HepG2 (cell line): ENCODE measurements around the gene KAT7. TPM values are rescaled to one million over a fixed set of nuclear protein-coding genes. Genes with fewer than 3 reads are reported as not detected.

ENCODE experiments used
- ATAC-seq: fragments of 200-7000 bp; cut with Tn5 transposase; 3 replicates; pipeline ENCODE4 v1.9.1; 2020; ENCODE audit warnings: mild to moderate bottlenecking, moderate library complexity
- BruUV-seq: library from RNA; stranded (reverse); fragments of 400-500 nt; replicated peaks from 2 replicates; lab custom pipeline; 2021; lab: Mats Ljungman, UMichigan
- CTCF ChIA-PET: fragments of 300-600 bp; formaldehyde crosslinking; extraction: SDS; loops from one replicate; lab custom pipeline; 2021; ENCODE audit warnings: low total read pairs, inconsistent platforms, low intra/inter-chr PET ratio; lab: Yijun Ruan, JAX
- POLR2A ChIA-PET: fragments of 350-600 bp; sonication (Branson Sonifier 250); formaldehyde crosslinking; loops from one replicate; lab custom pipeline; 2020; ENCODE audit warnings: antibody characterized with exemption, inconsistent platforms; lab: Yijun Ruan, JAX
- DNase-seq: peaks from one replicate; pipeline ENCODE4 v3.0.0-alpha.2; 2015; ENCODE audit warnings: low spot score
- FAIRE-seq: peaks from 3 replicates; lab custom pipeline; 2011; peaks lifted over from hg19 to GRCh38; lab: Jason Lieb, UNC
- H2AFZ ChIP-seq: one replicate; pipeline ENCODE4 v1.6.1; 2011; ENCODE audit warnings: low read length, inconsistent platforms
- H3K27ac ChIP-seq: fragments of 300-600 bp; 3 replicates; pipeline ENCODE4 v1.8.0; 2011; ENCODE audit warnings: mixed run types, mild to moderate bottlenecking, mixed read lengths, low read length, inconsistent platforms; ENCODE audit not compliant: insufficient read depth; ENCODE audit errors: extremely low read length
- H3K27me3 ChIP-seq, 2 experiments: fragments of 200-600 bp in 1 of 2; 2 replicates in 1 of 2; 3 replicates in 1 of 2; pipeline versions ENCODE4 v1.6.0 to v1.8.0; 2011; ENCODE audit warnings: low read length in 2 of 2, mild to moderate bottlenecking in 2 of 2, moderate library complexity in 2 of 2, inconsistent platforms in 1 of 2; ENCODE audit not compliant: insufficient read depth in 2 of 2, control insufficient read depth in 1 of 2
- H3K36me3 ChIP-seq, 2 experiments: fragments of 200-600 bp in 1 of 2; replicated peaks in 1 of 2; 2 replicates in 1 of 2; 3 replicates in 1 of 2; pipeline versions ENCODE4 v1.5.1 to v1.8.0; 2011; ENCODE audit warnings: low read length in 2 of 2, inconsistent platforms in 1 of 2; ENCODE audit not compliant: insufficient read depth in 2 of 2, control insufficient read depth in 1 of 2
- H3K4me1 ChIP-seq: 2 replicates; pipeline ENCODE4 v1.5.1; 2012; ENCODE audit warnings: low read length, inconsistent platforms; ENCODE audit not compliant: insufficient read depth
- H3K4me2 ChIP-seq: 2 replicates; pipeline ENCODE4 v1.6.0; 2011; ENCODE audit warnings: low read depth, low read length, inconsistent platforms
- H3K4me3 ChIP-seq, 3 experiments: fragments of 200-600 bp in 1 of 3; sonication (generic), shearing (Covaris generic) in 1 of 3; replicated peaks in 1 of 3; 2 replicates each; pipeline ENCODE4 v1.5.1; 2011 to 2016; ENCODE audit warnings: low read length in 3 of 3, inconsistent platforms in 2 of 3, low read depth in 2 of 3, mild to moderate bottlenecking in 2 of 3, control low read depth in 1 of 3, mixed read lengths in 1 of 3; ENCODE audit not compliant: insufficient read depth in 1 of 3
- H3K79me2 ChIP-seq: one replicate; pipeline ENCODE4 v1.6.1; 2011; ENCODE audit warnings: low read length, inconsistent platforms; ENCODE audit not compliant: insufficient read depth
- H3K9ac ChIP-seq: 2 replicates; pipeline ENCODE4 v1.6.0; 2011; ENCODE audit warnings: mild to moderate bottlenecking, low read depth, low read length, inconsistent platforms; ENCODE audit not compliant: insufficient read depth
- H3K9me3 ChIP-seq: 2 replicates; pipeline ENCODE4 v1.5.1; 2012; ENCODE audit warnings: mild to moderate bottlenecking, low read length
- H4K20me1 ChIP-seq: 2 replicates; pipeline ENCODE4 v1.6.0; 2011; ENCODE audit warnings: inconsistent platforms, mild to moderate bottlenecking, low read length, moderate library complexity; ENCODE audit not compliant: insufficient read depth
- ASH2L ChIP-seq: fragments of 300-600, 200-600 bp; sonication (generic); IDR thresholded peaks from 2 replicates; pipeline ENCODE4 v1.7.0; 2017; ENCODE audit warnings: low read depth, mild to moderate bottlenecking, moderate library complexity, mixed read lengths, low read length; ENCODE audit not compliant: insufficient read length
- CENPBD1 ChIP-seq: sonication (generic); formaldehyde crosslinking; IDR thresholded peaks from 2 replicates; pipeline ENCODE4 v1.8.0; 2022; ENCODE audit warnings: missing genetic modification reagents, low read depth, mild to moderate bottlenecking, borderline replicate concordance
- ERF ChIP-seq: IDR thresholded peaks from 2 replicates; pipeline ENCODE4 v1.6.1; 2018; ENCODE audit warnings: missing biosample characterization, missing genetic modification reagents
- GATAD2A ChIP-seq: IDR thresholded peaks from 2 replicates; pipeline ENCODE4 v1.6.1; 2016
- IKZF4 ChIP-seq: sonication (generic); formaldehyde crosslinking; IDR thresholded peaks from 2 replicates; pipeline ENCODE4 v1.5.1; 2020; ENCODE audit warnings: borderline replicate concordance, mild to moderate bottlenecking, low read depth, missing genetic modification reagents; ENCODE audit errors: not compliant biosample characterization
- SPEN ChIP-seq: sonication (generic); formaldehyde crosslinking; IDR thresholded peaks from 2 replicates; pipeline ENCODE4 v1.5.1; 2020; ENCODE audit warnings: low read depth, mild to moderate bottlenecking, missing genetic modification reagents
- TGIF2 ChIP-seq: IDR thresholded peaks from 2 replicates; pipeline ENCODE4 v1.6.1; 2016; ENCODE audit warnings: control low read depth, missing compliant biosample characterization
- ZNF652 ChIP-seq: IDR thresholded peaks from 2 replicates; pipeline ENCODE4 v1.6.1; 2016; ENCODE audit warnings: low read depth, borderline replicate concordance
- WGBS: methylation state at CpG from one replicate; pipeline ENCODE4 v1.1.6; 2017; ENCODE audit warnings: low lambda C conversion rate; 5-methylcytosine and 5-hydroxymethylcytosine counted together
- in situ Hi-C: cut with HindIII; loops from 2 replicates; pipeline ENCODE4 v1.10.0; 2017; ENCODE audit warnings: low pct_unique_long_range_greater_than_20kb; ENCODE audit not compliant: extremely low pct_ligation_motif_present
- intact Hi-C: fragments of 100-400 bp; cut with micrococcal nuclease; formaldehyde crosslinking; loops from one replicate; pipeline ENCODE4 v1.10.0; 2022; ENCODE audit not compliant: unreplicated experiment
- polyA plus RNA-seq, 8 experiments: library from polyadenylated mRNA; depleted of rRNA in 3 of 8; stranded (reverse) in 7 of 8; unstranded in 1 of 8; fragments of >200 nt; fragmentation: Illumina TruSeq in 4 of 8; extraction: Trizol in 4 of 8; gene quantifications; 2 replicates each; pipeline versions ENCODE4 v1.2.1 to v1.2.3, GENCODE V29; 2011 to 2016; ENCODE audit warnings: low read depth in 4 of 8, missing spikeins in 1 of 8, mixed read lengths in 1 of 8; ENCODE audit not compliant: insufficient read depth in 1 of 8
- total RNA-seq, 5 experiments: library from RNA; depleted of rRNA; stranded (reverse); fragments of >200 nt; fragmentation: Illumina TruSeq; extraction: Trizol; gene quantifications; 2 replicates each; pipeline ENCODE4 v1.2.3, GENCODE V29; 2016; ENCODE audit warnings: low read depth in 1 of 5
- TF ChIP-seq, protein P1 (sequence below): sonication (generic); formaldehyde crosslinking; IDR thresholded peaks from 2 replicates; pipeline ENCODE4 v1.5.1; 2020; ENCODE audit warnings: mild to moderate bottlenecking, missing genetic modification reagents, moderate library complexity
- TF ChIP-seq, protein P2 (sequence below): sonication (generic); formaldehyde crosslinking; IDR thresholded peaks from 2 replicates; pipeline ENCODE4 v1.5.1; 2020; ENCODE audit warnings: missing genetic modification reagents, mild to moderate bottlenecking, borderline replicate concordance
- TF ChIP-seq, protein P3 (sequence below): sonication (generic); formaldehyde crosslinking; IDR thresholded peaks from 2 replicates; pipeline ENCODE4 v1.4.0; 2020; ENCODE audit warnings: missing genetic modification reagents

KAT7 gene
- total and polyA plus RNA-seq, 2 of the 13 experiments (the other 11 are each of a cell fraction or from before 2014, with no cell fraction given) = 21.2 to 39.2 TPM

DNA sequence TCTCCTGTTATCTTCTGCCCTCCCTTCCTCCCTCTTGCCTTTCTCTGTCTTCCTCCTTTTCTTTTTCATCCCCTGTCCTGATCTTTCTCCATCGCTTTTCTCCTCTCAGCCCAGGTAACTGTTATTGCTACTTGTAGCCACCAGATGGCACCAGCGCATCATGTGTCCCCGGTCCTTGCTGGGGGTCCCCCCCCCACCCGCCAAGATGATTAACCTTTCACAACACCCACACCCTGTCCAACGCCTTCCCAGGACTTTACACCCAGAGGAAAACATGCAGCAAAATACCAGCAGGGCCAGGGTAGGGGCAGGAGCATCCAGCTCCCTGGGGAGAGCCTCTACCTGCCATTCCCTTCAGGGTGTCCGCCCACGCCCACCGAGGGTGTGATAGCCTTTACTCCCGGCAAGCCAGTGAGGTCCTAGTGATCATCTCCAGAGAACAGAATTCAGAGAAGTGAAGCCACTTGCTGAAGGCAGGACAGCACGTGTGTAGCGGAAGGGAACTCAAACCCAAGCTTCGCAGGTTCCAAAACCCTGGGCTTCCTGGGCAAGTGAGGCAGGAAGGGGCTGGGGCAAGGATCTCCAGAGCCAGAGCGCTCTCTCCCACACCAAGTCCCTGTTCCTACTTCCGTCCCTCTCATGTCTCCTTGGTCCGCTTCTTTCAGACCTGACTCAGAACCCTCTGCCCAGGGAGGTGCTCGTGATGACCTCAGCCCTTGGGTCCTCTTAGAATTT lies 72.8 kb downstream of the KAT7 start:
- Histone ChIP-seq H3K4me1 (peaks cover 55% of the 10 kb centered on the region), H3K9me3 (no peaks in the 10 kb centered on the region), H3K9ac (no peak overlapping the region), H3K79me2 (no peaks in the 10 kb centered on the region), H3K36me3 (no peaks in the 10 kb centered on the region), H3K27ac (no peak overlapping the region), H3K4me2 (peak overlapping the region; percentile 14; the same call in 1 of the 2 replicates), H2AFZ (no peak overlapping the region), H3K27me3 (peaks cover 0 to 11% of the 10 kb centered on the region in 2 experiments; a peak in 1 of 5 replicates), H3K4me3 (peak overlapping the region in 1 of 3 experiments; percentile 2; a peak in 1 of 6 replicates), H4K20me1 (no peaks in the 10 kb centered on the region)
- no TSS peak for BruUV-seq
- in situ Hi-C loops = loop anchor here (5.0 to 10.0 kb wide), 2 partner anchors 136 to 223 kb away; partner anchors contain the start of gene DLX3
- WGBS = 39% methylated on average over 16 of the region's 16 CpGs
- FAIRE-seq (peak; percentile 89), ATAC-seq (peak; percentile 40), DNase-seq (peak; percentile 64)
- intact Hi-C loops = loop anchor here (10.0 kb wide), 1 partner anchor 223 kb away; no protein-coding TSS in a partner anchor
- ChIA-PET CTCF (interaction anchor here (0.7 to 5.0 kb wide), 9 partner anchors 9 to 226 kb away, joined by 3 to 284 read pairs (median 5); partner anchors contain the start of gene DLX3), POLR2A (interaction anchor here (0.7 to 2.5 kb wide), 3 partner anchors 26 to 136 kb away, joined by 3 to 7 read pairs (median 4); no protein-coding TSS in a partner anchor)
- TF ChIP-seq SPEN = 0 out of 2 replicates have a peak, but pooled peaks have one; percentile 26
- peak; percentile 70; the same call in 1 of the 2 replicates for TF ChIP-seq ZNF652 (CRISPR knock-in tag)
- no peak for TF ChIP-seq CENPBD1
- TF ChIP-seq, protein P1, sequence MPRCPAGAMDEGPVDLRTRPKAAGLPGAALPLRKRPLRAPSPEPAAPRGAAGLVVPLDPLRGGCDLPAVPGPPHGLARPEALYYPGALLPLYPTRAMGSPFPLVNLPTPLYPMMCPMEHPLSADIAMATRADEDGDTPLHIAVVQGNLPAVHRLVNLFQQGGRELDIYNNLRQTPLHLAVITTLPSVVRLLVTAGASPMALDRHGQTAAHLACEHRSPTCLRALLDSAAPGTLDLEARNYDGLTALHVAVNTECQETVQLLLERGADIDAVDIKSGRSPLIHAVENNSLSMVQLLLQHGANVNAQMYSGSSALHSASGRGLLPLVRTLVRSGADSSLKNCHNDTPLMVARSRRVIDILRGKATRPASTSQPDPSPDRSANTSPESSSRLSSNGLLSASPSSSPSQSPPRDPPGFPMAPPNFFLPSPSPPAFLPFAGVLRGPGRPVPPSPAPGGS (CRISPR knock-in tag) = peak; percentile 15; the same call in 1 of the 2 replicates
- TF ChIP-seq, protein P2, sequence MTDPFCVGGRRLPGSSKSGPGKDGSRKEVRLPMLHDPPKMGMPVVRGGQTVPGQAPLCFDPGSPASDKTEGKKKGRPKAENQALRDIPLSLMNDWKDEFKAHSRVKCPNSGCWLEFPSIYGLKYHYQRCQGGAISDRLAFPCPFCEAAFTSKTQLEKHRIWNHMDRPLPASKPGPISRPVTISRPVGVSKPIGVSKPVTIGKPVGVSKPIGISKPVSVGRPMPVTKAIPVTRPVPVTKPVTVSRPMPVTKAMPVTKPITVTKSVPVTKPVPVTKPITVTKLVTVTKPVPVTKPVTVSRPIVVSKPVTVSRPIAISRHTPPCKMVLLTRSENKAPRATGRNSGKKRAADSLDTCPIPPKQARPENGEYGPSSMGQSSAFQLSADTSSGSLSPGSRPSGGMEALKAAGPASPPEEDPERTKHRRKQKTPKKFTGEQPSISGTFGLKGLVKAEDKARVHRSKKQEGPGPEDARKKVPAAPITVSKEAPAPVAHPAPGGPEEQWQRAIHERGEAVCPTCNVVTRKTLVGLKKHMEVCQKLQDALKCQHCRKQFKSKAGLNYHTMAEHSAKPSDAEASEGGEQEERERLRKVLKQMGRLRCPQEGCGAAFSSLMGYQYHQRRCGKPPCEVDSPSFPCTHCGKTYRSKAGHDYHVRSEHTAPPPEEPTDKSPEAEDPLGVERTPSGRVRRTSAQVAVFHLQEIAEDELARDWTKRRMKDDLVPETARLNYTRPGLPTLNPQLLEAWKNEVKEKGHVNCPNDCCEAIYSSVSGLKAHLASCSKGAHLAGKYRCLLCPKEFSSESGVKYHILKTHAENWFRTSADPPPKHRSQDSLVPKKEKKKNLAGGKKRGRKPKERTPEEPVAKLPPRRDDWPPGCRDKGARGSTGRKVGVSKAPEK (CRISPR knock-in tag) = peak; percentile 94; the same call in 1 of the 2 replicates
- TF ChIP-seq ASH2L = peak; percentile 46
- TF ChIP-seq IKZF4 (CRISPR knock-in tag) = peak; percentile 79
- peak; percentile 81 for TF ChIP-seq ERF (CRISPR knock-in tag)
- peak; percentile 76 for TF ChIP-seq GATAD2A
- TF ChIP-seq, protein P3, sequence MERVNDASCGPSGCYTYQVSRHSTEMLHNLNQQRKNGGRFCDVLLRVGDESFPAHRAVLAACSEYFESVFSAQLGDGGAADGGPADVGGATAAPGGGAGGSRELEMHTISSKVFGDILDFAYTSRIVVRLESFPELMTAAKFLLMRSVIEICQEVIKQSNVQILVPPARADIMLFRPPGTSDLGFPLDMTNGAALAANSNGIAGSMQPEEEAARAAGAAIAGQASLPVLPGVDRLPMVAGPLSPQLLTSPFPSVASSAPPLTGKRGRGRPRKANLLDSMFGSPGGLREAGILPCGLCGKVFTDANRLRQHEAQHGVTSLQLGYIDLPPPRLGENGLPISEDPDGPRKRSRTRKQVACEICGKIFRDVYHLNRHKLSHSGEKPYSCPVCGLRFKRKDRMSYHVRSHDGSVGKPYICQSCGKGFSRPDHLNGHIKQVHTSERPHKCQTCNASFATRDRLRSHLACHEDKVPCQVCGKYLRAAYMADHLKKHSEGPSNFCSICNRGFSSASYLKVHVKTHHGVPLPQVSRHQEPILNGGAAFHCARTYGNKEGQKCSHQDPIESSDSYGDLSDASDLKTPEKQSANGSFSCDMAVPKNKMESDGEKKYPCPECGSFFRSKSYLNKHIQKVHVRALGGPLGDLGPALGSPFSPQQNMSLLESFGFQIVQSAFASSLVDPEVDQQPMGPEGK (CRISPR knock-in tag) = peak; percentile 100
- TF ChIP-seq TGIF2 = 0 out of 2 replicates have a peak, but pooled peaks have one; percentile 34
